ENCODE results near the gene EIF3C. TPM values are rescaled to one million over a fixed set of nuclear protein-coding genes. Genes with fewer than 3 reads are reported as not detected.
"Not testable (repeated sequence)": the region's sequence is repeated elsewhere in the genome, so short reads cannot be mapped to it uniquely, and the experiment has no call there.

EIF3C gene
- total RNA-seq, 4 donors from 2014 or later, result 52.8 to 426 (median 286) TPM

DNA sequence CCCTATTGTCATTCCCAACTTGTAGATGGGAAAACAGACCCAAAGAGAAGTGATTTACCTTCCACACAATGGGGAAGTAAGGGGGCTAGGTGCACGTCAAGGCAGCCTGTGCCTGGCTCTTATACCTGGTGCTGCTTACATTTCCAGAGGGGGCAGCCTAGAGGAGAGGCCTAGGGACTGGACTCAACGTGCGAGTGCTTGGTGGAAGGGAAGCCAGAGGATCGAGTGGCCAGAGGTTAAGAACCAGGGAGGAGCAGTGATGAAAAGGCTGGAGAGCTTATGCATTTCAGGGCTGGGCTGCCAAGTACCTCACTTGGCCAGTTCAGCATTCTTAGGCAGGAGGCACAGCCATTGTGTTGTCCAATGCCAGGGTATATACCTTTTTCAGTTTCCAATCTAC, 71.1 kb downstream of the EIF3C start:
- H3K4me3 ChIP-seq; intact Hi-C loops (cut with DNase I; ENCODE audit: low total_unique reads); H3K9me3 ChIP-seq; H3K36me3 ChIP-seq; DNase-seq; H3K4me1 ChIP-seq; H3K27ac ChIP-seq; H3K27me3 ChIP-seq: not testable (repeated sequence)

Small RNA genes lying within 50 kb of the gene (microRNA-seq; reads per million reads assigned to microRNA genes)
- not detected for gene MIR6862-2 (ENCODE audit: borderline microRNAs expressed, borderline replicate concordance)

Small RNA genes lying within 50 kb of the gene (small RNA-seq; reads per million reads assigned to genes)
- gene MIR6862-2, result not detected

Other genes starting within 250 kb of the EIF3C start
- under 1 TPM in 1 of 4 donors, not detected in 3; 0.73 TPM for gene NPIPB7, start 239.1 kb upstream of the EIF3C start, total RNA-seq
- 10 to 100 TPM; 13.8 to 23.7 (median 18.3) TPM for gene CLN3, start 219.4 kb upstream of the EIF3C start, total RNA-seq
- gene APOBR, start 216.8 kb upstream of the EIF3C start, total RNA-seq, result under 1 TPM; 0.07 to 0.49 (median 0.28) TPM
- not detected for gene IL27, start 204.6 kb upstream of the EIF3C start, total RNA-seq
- gene NUPR1, start 172.5 kb upstream of the EIF3C start, total RNA-seq, result 10 to 100 TPM in 3 of 4 donors, 1 to 10 TPM in 1; 7.3 to 81.1 (median 18.4) TPM
- 10 to 100 TPM; 13.2 to 45.3 (median 29.1) TPM for gene SGF29, start 157.5 kb upstream of the EIF3C start, total RNA-seq
- gene SULT1A2, start 114.4 kb upstream of the EIF3C start, total RNA-seq, result under 1 TPM in 2 of 4 donors, not detected in 2; 0.41 to 0.46 TPM
- 10 to 100 TPM in 2 of 4 donors, 1 to 10 TPM in 2; 2.8 to 30.3 (median 8.5) TPM for gene SULT1A1, start 101.4 kb upstream of the EIF3C start, total RNA-seq
- 1 to 10 TPM in 1 of 4 donors, not detected in 3; 8.1 TPM for gene NPIPB8, start 73.4 kb upstream of the EIF3C start, total RNA-seq
- gene NPIPB9, start 40.3 kb downstream of the EIF3C start, total RNA-seq, result 1 to 10 TPM; 2.4 to 9.8 (median 6.7) TPM
- 100 to 1,000 TPM in 1 of 4 donors, 10 to 100 TPM in 2, 1 to 10 TPM in 1; 7.2 to 130 (median 35.0) TPM for gene ATXN2L, start 111.5 kb downstream of the EIF3C start, total RNA-seq
- gene TUFM, start 134.9 kb downstream of the EIF3C start, total RNA-seq, result 10 to 100 TPM; 48.3 to 92.9 (median 61.6) TPM
- 10 to 100 TPM in 3 of 4 donors, 1 to 10 TPM in 1; 9.1 to 63.3 (median 21.4) TPM for gene SH2B1, start 152.4 kb downstream of the EIF3C start, total RNA-seq
- gene ATP2A1, start 167.0 kb downstream of the EIF3C start, total RNA-seq, result 1 to 10 TPM in 1 of 4 donors, not detected in 3; 1.6 TPM
- gene RABEP2, start 213.8 kb downstream of the EIF3C start, total RNA-seq, result 10 to 100 TPM in 2 of 4 donors, 1 to 10 TPM in 2; 4.9 to 41.1 (median 9.3) TPM
- 1 to 10 TPM in 1 of 4 donors, not detected in 3; 1.5 TPM for gene CD19, start 220.5 kb downstream of the EIF3C start, total RNA-seq
- 10 to 100 TPM; 10.3 to 40.8 (median 16.6) TPM for gene NFATC2IP, start 239.5 kb downstream of the EIF3C start, total RNA-seq